GM19239 (cell line): Measurements from ENCODE around the gene GNB1L.

Source experiments
- DNase-seq: peaks from one replicate; pipeline ENCODE4 v3.0.0; 2011; ENCODE audit warnings: low spot score; ENCODE audit not compliant: insufficient read length
- FAIRE-seq: peaks from 2 replicates; lab custom pipeline; 2011; peaks lifted over from hg19 to GRCh38; lab: Jason Lieb, UNC

The GNB1L gene

GRCh38 chr22:19867617-19868016 lies 12.9 kb upstream of the GNB1L start:
- no peak for FAIRE-seq
- no peak for DNase-seq

- DNase-seq, result no peak
- FAIRE-seq, result no peak
Observed at GRCh38 chr22:19866665-19867009, 12.0 kb upstream of the GNB1L start.

GRCh38 chr22:19865141-19865829 lies 10.6 kb upstream of the GNB1L start:
- DNase-seq (no peak), FAIRE-seq (no peak)

GRCh38 chr22:19864538-19865106 lies 9.9 kb upstream of the GNB1L start:
- FAIRE-seq (no peak), DNase-seq (no peak)

GRCh38 chr22:19863571-19863970 lies 8.9 kb upstream of the GNB1L start:
- FAIRE-seq (no peak), DNase-seq (no peak)

- FAIRE-seq, result no peak
- DNase-seq, result no peak
Observed at GRCh38 chr22:19862619-19863246, 8.1 kb upstream of the GNB1L start.

GRCh38 chr22:19859861-19860510 lies 5.3 kb upstream of the GNB1L start:
- FAIRE-seq (no peak), DNase-seq (no peak)

GRCh38 chr22:19857382-19857781 lies 2.7 kb upstream of the GNB1L start:
- FAIRE-seq, result no peak

GRCh38 chr22:19855504-19856409 lies 1.1 kb upstream of the GNB1L start:
- DNase-seq, result peak; percentile 57
- peak; percentile 85 for FAIRE-seq

More at GRCh38 chr22:19857382-19857781, 2.7 kb upstream of the GNB1L start:
- no peak for DNase-seq

- no peak for DNase-seq
- no peak for FAIRE-seq
Observed at GRCh38 chr22:19853879-19854777, 546 bp downstream of the GNB1L start.

GRCh38 chr22:19853058-19853878 lies 1.4 kb downstream of the GNB1L start:
- FAIRE-seq (no peak), DNase-seq (no peak)

GRCh38 chr22:19852177-19852781 lies 2.4 kb downstream of the GNB1L start:
- FAIRE-seq (no peak), DNase-seq (no peak)

GRCh38 chr22:19851291-19852176 lies 3.1 kb downstream of the GNB1L start:
- no peak for FAIRE-seq
- no peak for DNase-seq

GRCh38 chr22:19850763-19851109 lies 3.9 kb downstream of the GNB1L start:
- no peak for DNase-seq
- no peak for FAIRE-seq

GRCh38 chr22:19849835-19850762 lies 4.6 kb downstream of the GNB1L start:
- FAIRE-seq, result no peak

More at GRCh38 chr22:19849835-19850762, 4.6 kb downstream of the GNB1L start:
- no peak for DNase-seq
